Liver (tissue), 3 donors: ENCODE results near the gene LYPD4.

Source experiments
- CTCF ChIP-seq: fragments of 150-350 bp; IDR thresholded peaks from 2 replicates; pipeline ENCODE4 v1.5.1; 2017; ENCODE audit warnings: improper control_type of control experiment, low read depth, low read length; ENCODE audit not compliant: missing input control
- EGR1 ChIP-seq, 2 donors: IDR thresholded peaks; 2 replicates each; pipeline ENCODE4 v1.6.1; 2016 to 2018; ENCODE audit warnings: antibody characterized with exemption in 2 of 2, low read depth in 2 of 2
- FOXA2 ChIP-seq: IDR thresholded peaks from 2 replicates; pipeline ENCODE4 v1.6.1; 2016; ENCODE audit warnings: antibody characterized with exemption
- GABPA ChIP-seq, 2 donors: IDR thresholded peaks in 1 of 2; conservative IDR thresholded peaks in 1 of 2; 2 replicates each; pipeline ENCODE4 v1.6.1; 2016; ENCODE audit warnings: antibody characterized with exemption in 2 of 2, mild to moderate bottlenecking in 1 of 2, moderate library complexity in 1 of 2
- JUND ChIP-seq, 2 donors: IDR thresholded peaks; 2 replicates each; pipeline ENCODE4 v1.6.1; 2016; ENCODE audit warnings: antibody characterized with exemption in 2 of 2
- MAX ChIP-seq: IDR thresholded peaks from 2 replicates; pipeline ENCODE4 v1.6.1; 2016; ENCODE audit warnings: antibody characterized with exemption
- RAD21 ChIP-seq, 2 donors: IDR thresholded peaks; 2 replicates each; pipeline ENCODE4 v1.6.1; 2016; ENCODE audit warnings: antibody characterized with exemption in 2 of 2, mild to moderate bottlenecking in 2 of 2
- REST ChIP-seq: IDR thresholded peaks from 2 replicates; pipeline ENCODE4 v1.6.1; 2016; ENCODE audit warnings: antibody characterized with exemption, mild to moderate bottlenecking
- SP1 ChIP-seq: IDR thresholded peaks from 2 replicates; pipeline ENCODE4 v1.6.1; 2018; ENCODE audit warnings: antibody characterized with exemption, mild to moderate bottlenecking
- TAF1 ChIP-seq: conservative IDR thresholded peaks from 2 replicates; pipeline ENCODE4 v1.6.1; 2016; ENCODE audit warnings: antibody characterized with exemption, mild to moderate bottlenecking
- YY1 ChIP-seq: IDR thresholded peaks from 2 replicates; pipeline ENCODE4 v1.6.1; 2016; ENCODE audit warnings: antibody characterized with exemption, mild to moderate bottlenecking
- ZBTB33 ChIP-seq: IDR thresholded peaks from 2 replicates; pipeline ENCODE4 v1.6.1; 2016; ENCODE audit warnings: antibody characterized with exemption
- donor health status: healthy.
- donor health status: healthy.

GRCh38 chr19:41837981-41838708 is 6.3 kb downstream of the LYPD4 start:
- TF ChIP-seq SP1 (no peak), FOXA2 (no peak), CTCF (no peak), RAD21 (IDR thresholded peaks at IDR 0.05) (no peak), TAF1 (no peak), MAX (no peak), JUND (IDR thresholded peaks at IDR 0.05) (no peak), GABPA (IDR thresholded peaks at IDR 0.05 in 1 of 2, conservative IDR thresholded peaks at IDR 0.05 in 1 of 2) (no peak), REST (no peak), YY1 (no peak), ZBTB33 (no peak), EGR1 (IDR thresholded peaks at IDR 0.05; ENCODE audit: low read depth in 2 of 2) (no peak)
